GM18861 (cell line): Measurements from ENCODE around the gene IGSF21.
"Not testable (repeated sequence)": the region's sequence is repeated elsewhere in the genome, so short reads cannot be mapped to it uniquely, and the experiment has no call there.

Experiments used
- ATAC-seq: cut with Tn5 transposase; IDR thresholded peaks from one replicate; pipeline ENCODE4 v1.9.1; 2021; ENCODE audit not compliant: unreplicated experiment

Gene IGSF21

GRCh38 chr1:18416126-18416525 lies 308.5 kb downstream of the IGSF21 start:
- ATAC-seq = not testable (repeated sequence)

- no peak for ATAC-seq
Observed at GRCh38 chr1:18417316-18418269, 310.0 kb downstream of the IGSF21 start.

DNA sequence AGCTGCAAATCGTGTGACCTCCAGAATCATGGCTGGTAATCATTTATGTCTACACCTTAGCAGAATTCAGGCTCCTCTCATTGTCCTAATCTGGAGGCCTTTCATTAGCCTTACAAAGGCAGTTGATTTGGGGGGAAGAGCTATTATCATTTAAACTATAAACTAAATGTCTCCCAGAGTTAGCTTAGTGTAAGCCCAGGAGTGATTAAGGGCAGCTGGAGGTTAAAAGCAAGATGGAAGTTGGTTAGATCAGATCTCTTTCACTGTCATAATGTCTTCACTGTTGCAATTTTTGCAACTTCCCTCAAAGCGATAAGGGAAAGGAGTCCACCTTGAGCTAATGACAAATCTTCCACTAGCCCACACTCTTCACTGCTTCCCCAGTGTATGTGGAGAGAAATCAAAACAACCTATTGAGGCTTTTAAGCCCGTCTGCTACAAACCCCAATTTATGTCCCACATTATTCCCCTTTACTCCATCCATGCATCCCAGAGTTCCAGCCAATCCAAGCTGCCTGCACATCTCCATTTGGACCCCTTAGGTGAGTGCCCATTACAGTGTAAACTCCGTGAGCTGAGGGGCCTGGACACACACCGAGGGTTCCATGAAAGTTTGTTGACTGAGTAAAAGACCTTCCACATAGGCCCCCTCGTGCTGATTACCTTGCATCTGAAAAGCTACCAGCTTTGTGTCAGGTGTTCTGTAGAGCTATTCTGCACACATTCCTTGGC lies 311.7 kb downstream of the IGSF21 start:
- no peak for ATAC-seq

DNA sequence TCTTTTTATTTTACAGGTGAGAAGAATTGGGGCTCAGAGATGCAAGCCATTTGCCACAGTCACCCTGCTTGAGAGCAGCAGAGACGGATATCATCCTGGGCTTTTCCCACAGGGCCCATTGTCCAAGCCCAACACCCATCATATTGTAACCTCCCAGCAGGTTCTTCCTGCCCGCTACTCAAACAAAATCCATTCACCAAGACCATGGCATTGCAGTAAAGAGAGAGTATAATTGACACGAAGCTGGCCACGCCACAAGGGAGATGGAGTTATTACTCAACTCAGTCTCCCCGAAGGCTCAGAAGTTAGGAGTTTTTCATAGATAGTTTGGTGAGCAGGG lies 312.2 kb downstream of the IGSF21 start:
- no peak for ATAC-seq

DNA sequence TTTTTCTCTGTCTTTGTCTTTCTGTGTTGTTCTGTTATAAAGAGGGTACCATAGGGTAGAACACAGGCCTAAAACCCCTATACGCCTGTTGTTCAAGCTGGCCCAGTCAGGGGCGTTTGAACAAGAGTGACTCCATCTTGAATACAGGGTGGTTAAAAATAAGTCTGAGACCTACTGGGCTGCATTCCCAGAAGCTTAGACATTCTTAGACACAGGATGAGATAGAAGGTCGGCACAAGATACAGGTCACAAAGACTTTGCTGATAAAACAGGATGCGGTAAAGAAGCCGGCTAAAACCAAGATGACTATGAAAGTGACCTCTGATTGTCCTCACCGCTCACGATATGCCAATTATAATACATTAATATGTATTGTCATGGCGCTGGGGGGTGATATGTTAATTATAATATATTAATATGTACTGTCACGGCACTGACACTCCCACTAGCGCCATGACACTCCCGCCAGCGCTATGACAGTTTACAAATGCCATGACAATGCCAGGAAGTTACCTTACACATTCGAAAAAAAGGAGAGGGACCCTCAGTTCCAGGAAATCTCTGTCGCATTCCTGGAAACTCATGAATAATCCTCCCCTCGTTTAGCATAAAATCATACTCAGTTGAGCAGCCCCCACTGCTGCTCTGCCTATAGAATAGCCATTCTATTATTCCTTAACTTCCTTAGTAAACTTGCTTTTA lies 314.6 kb downstream of the IGSF21 start:
- no peak for ATAC-seq

GRCh38 chr1:18422954-18423353 lies 315.4 kb downstream of the IGSF21 start:
- ATAC-seq = no peak

DNA sequence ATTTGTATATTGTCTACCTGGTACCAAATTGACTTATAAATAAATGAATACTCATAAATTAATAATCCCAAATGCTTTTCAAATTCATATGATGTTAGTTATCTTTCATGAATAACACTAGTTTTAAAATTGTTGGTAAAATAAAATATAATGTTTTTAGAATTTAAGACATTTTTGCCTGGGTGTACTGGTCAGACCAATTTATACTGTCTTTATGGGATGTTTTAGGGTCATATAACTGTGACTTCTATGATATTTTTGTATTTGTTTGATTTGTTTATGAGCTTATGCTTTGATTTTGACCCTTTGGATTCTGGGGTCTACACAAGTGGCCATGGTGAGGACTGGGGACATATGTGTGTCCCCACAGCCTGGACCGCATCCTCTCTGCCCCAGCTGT lies 319.0 kb downstream of the IGSF21 start:
- no peak for ATAC-seq
